NT2/D1 (cell line): ENCODE data around the gene CYP46A1.
A peak's percentile ranks its signal among the peaks of the same experiment; 100 is the strongest.

Experiments used
- DNase-seq: peaks from one replicate; pipeline ENCODE4 v3.0.0-alpha.2; 2011; ENCODE audit warnings: low read depth, low spot score
- H3K27me3 ChIP-seq: 2 replicates; pipeline ENCODE4 v1.6.0; 2011; ENCODE audit warnings: mild to moderate bottlenecking; ENCODE audit not compliant: insufficient read length, insufficient read depth
- H3K36me3 ChIP-seq: 2 replicates; pipeline ENCODE4 v1.6.1; 2011; ENCODE audit warnings: mild to moderate bottlenecking, low read length, mixed read lengths; ENCODE audit not compliant: insufficient read depth, insufficient read length
- H3K4me1 ChIP-seq: 2 replicates; pipeline ENCODE4 v1.5.1; 2011; ENCODE audit not compliant: insufficient read depth, insufficient read length
- H3K4me3 ChIP-seq: 2 replicates; pipeline ENCODE4 v1.5.1; 2011; ENCODE audit warnings: low read depth; ENCODE audit not compliant: insufficient read length
- H3K9ac ChIP-seq: 2 replicates; pipeline ENCODE4 v1.6.0; 2011; ENCODE audit warnings: low read depth; ENCODE audit not compliant: insufficient read length
- H3K9me3 ChIP-seq: 2 replicates; pipeline ENCODE4 v1.5.1; 2011; ENCODE audit warnings: mild to moderate bottlenecking, low read length; ENCODE audit not compliant: insufficient read depth
- SUZ12 ChIP-seq: IDR thresholded peaks from 2 replicates; pipeline ENCODE4 v1.6.1; 2011; ENCODE audit not compliant: insufficient read length, insufficient read depth; ENCODE audit errors: extremely low read depth
- YY1 ChIP-seq: IDR thresholded peaks from 2 replicates; pipeline ENCODE4 v1.6.1; 2011; ENCODE audit not compliant: insufficient read length, insufficient read depth
- ZNF274 ChIP-seq: IDR thresholded peaks from 2 replicates; pipeline ENCODE4 v1.6.1; 2011; ENCODE audit warnings: mild to moderate bottlenecking, low read depth, low read length

The CYP46A1 gene

GRCh38 chr14:99644035-99644587 is 40.0 kb upstream of the CYP46A1 start:
- no peaks in the 10 kb centered on the region for H3K36me3 ChIP-seq
- H3K9ac ChIP-seq: no peak overlapping the region
- TF ChIP-seq ZNF274: no peak
- TF ChIP-seq SUZ12: no peak
- no peak for TF ChIP-seq YY1
- peaks cover 24% of the 10 kb centered on the region for H3K27me3 ChIP-seq
- no peaks in the 10 kb centered on the region for H3K9me3 ChIP-seq
- H3K4me3 ChIP-seq: no peak overlapping the region
- no peak for DNase-seq
- peaks cover 3% of the 10 kb centered on the region for H3K4me1 ChIP-seq

GRCh38 chr14:99644723-99645544 is 39.2 kb upstream of the CYP46A1 start, which contains the start of gene HHIPL1:
Gene HHIPL1, plus strand, starts transcription at chr14:99645129. Its CDS starts 79 bp downstream, at chr14:99645208.
- H3K27me3 ChIP-seq: peaks cover 24% of the 10 kb centered on the region
- no peak for TF ChIP-seq ZNF274
- TF ChIP-seq YY1: no peak
- TF ChIP-seq SUZ12: no peak
- H3K36me3 ChIP-seq: no peaks in the 10 kb centered on the region
- H3K9me3 ChIP-seq: no peaks in the 10 kb centered on the region
- H3K4me1 ChIP-seq: peaks cover 3% of the 10 kb centered on the region
- no peak for DNase-seq
- H3K4me3 ChIP-seq: peak within 1 kb of the TSS; percentile 47
- H3K9ac ChIP-seq: peak within 1 kb of the TSS; percentile 76

GRCh38 chr14:99645545-99646505 is 38.3 kb upstream of the CYP46A1 start:
- DNase-seq: no peak
- H3K9me3 ChIP-seq: no peaks in the 10 kb centered on the region
- H3K27me3 ChIP-seq: peaks cover 24% of the 10 kb centered on the region
- H3K4me3 ChIP-seq: peak overlapping the region; percentile 47
- no peaks in the 10 kb centered on the region for H3K36me3 ChIP-seq
- TF ChIP-seq ZNF274 (no peak), YY1 (no peak), SUZ12 (no peak)
- H3K4me1 ChIP-seq: peaks cover 8% of the 10 kb centered on the region
- H3K9ac ChIP-seq: peak overlapping the region; percentile 76

- DNase-seq: no peak
- Histone ChIP-seq H3K9me3 (no peaks in the 10 kb centered on the region), H3K27me3 (peaks cover 24% of the 10 kb centered on the region), H3K9ac (no peak overlapping the region), H3K36me3 (peaks cover under 1% of the 10 kb centered on the region), H3K4me1 (peaks cover 8% of the 10 kb centered on the region), H3K4me3 (no peak overlapping the region)
- TF ChIP-seq YY1 (no peak), SUZ12 (no peak), ZNF274 (no peak)
Measured at GRCh38 chr14:99647411-99647810, 36.7 kb upstream of the CYP46A1 start.

GRCh38 chr14:99648027-99648784 is 35.9 kb upstream of the CYP46A1 start:
- DNase-seq: no peak
- no peak for TF ChIP-seq ZNF274
- TF ChIP-seq YY1: no peak
- H3K4me3 ChIP-seq: no peak overlapping the region
- H3K36me3 ChIP-seq: peaks cover 3% of the 10 kb centered on the region
- H3K4me1 ChIP-seq: peaks cover 8% of the 10 kb centered on the region
- no peak overlapping the region for H3K9ac ChIP-seq
- H3K27me3 ChIP-seq: peaks cover 24% of the 10 kb centered on the region
- H3K9me3 ChIP-seq: no peaks in the 10 kb centered on the region

- peaks cover 3% of the 10 kb centered on the region for H3K36me3 ChIP-seq
- H3K4me1 ChIP-seq: peaks cover 8% of the 10 kb centered on the region
- H3K9me3 ChIP-seq: no peaks in the 10 kb centered on the region
- no peak overlapping the region for H3K9ac ChIP-seq
- H3K4me3 ChIP-seq: no peak overlapping the region
- no peak for TF ChIP-seq SUZ12
- no peak for TF ChIP-seq YY1
- TF ChIP-seq ZNF274: no peak
- peaks cover 15% of the 10 kb centered on the region for H3K27me3 ChIP-seq
- no peak for DNase-seq
Measured at GRCh38 chr14:99649219-99649618, 34.9 kb upstream of the CYP46A1 start.
